Psoas muscle (tissue), 8 donors: ENCODE measurements around the gene MUL1. TPM values are rescaled to one million over a fixed set of nuclear protein-coding genes. Genes with fewer than 3 reads are reported as not detected.

Experiments used
- ATAC-seq, 4 donors: fragments of 200-7000 bp; cut with Tn5 transposase; one replicate each; pipeline ENCODE4 v1.9.1; 2020; ENCODE audit warnings: moderate library complexity in 3 of 4, mild to moderate bottlenecking in 2 of 4
- DNase-seq, 2 donors: peaks; one replicate each; pipeline ENCODE4 v3.0.0-alpha.2; 2020
- H3K27ac ChIP-seq: fragments of 200-600 bp; one replicate; pipeline ENCODE4 v1.8.0; 2022
- H3K27me3 ChIP-seq, 3 donors: fragments of 200-600 bp in 1 of 3; one replicate each; pipeline versions ENCODE4 v1.6.1 to v1.8.0; 2013 to 2022; ENCODE audit warnings: low read length in 2 of 3, mild to moderate bottlenecking in 2 of 3, moderate library complexity in 1 of 3; ENCODE audit not compliant: insufficient read depth in 3 of 3
- H3K36me3 ChIP-seq, 2 donors: fragments of 200-600 bp in 1 of 2; one replicate each; pipeline versions ENCODE4 v1.6.1 to v1.8.0; 2013 to 2022; ENCODE audit warnings: low read depth in 1 of 2, mild to moderate bottlenecking in 1 of 2, moderate library complexity in 1 of 2; ENCODE audit not compliant: insufficient read depth in 1 of 2
- H3K4me1 ChIP-seq: fragments of 200-600 bp; one replicate; pipeline ENCODE4 v1.8.0; 2022
- H3K4me3 ChIP-seq: fragments of 200-600 bp; one replicate; pipeline ENCODE4 v1.8.0; 2022; ENCODE audit warnings: mild to moderate bottlenecking
- H3K9me3 ChIP-seq: fragments of 200-600 bp; one replicate; pipeline ENCODE4 v1.8.0; 2022
- CTCF ChIP-seq: fragments of 200-600 bp; IDR thresholded peaks from one replicate; pipeline ENCODE4 v1.8.0; 2022; ENCODE audit warnings: antibody characterized with exemption
- whole genome bisulfite sequencing, 3 donors: extraction: QIAGEN DNeasy Blood & Tissue Kit; methylation state at CpG; one replicate each; pipeline versions ENCODE4 v1.1.6 to v1.1.7; 2013; 5-methylcytosine and 5-hydroxymethylcytosine counted together
- intact Hi-C, 2 donors: fragments of 100-400 bp; cut with DNase I; formaldehyde crosslinking; loops; one replicate each; pipeline versions ENCODE4 v1.11.0 to v1.14.2; 2022
- polyA plus RNA-seq, 3 donors: library from polyadenylated mRNA; stranded (reverse); fragments of 200-250 nt; gene quantifications; one replicate each; pipeline ENCODE4 v1.2.3, GENCODE V29; 2013
- total RNA-seq, 4 donors: library from RNA; stranded (reverse); fragmentation: NEBNext Ultra II Directional in 2 of 4; extraction: Animal tissue kit (Norgen Biotek cat#: 25700) in 2 of 4; gene quantifications; one replicate each; pipeline versions ENCODE4 v1.2.1 to v1.2.4, GENCODE V29; 2021 to 2023
- donor health status: healthy with polysubstance abuse.
- donor health status: DM: no; HTN: no; CAD: no; lungs with moderate emphysema.
- donor health status: Bipolar disorder and iron deficiency.
- donor health status: healthy.
- donor health status: DM: yes; HTN: yes; CAD: no.
- donor health status: DM: no; HTN: no; CAD: no.
- donor health status: DM: no; HTN: no; CAD: no.
- donor health status: DM: yes; HTN: yes; CAD: no.

Gene MUL1
- total and polyA plus RNA-seq, 7 donors: 23.0 to 48.0 (median 42.3) TPM

DNA sequence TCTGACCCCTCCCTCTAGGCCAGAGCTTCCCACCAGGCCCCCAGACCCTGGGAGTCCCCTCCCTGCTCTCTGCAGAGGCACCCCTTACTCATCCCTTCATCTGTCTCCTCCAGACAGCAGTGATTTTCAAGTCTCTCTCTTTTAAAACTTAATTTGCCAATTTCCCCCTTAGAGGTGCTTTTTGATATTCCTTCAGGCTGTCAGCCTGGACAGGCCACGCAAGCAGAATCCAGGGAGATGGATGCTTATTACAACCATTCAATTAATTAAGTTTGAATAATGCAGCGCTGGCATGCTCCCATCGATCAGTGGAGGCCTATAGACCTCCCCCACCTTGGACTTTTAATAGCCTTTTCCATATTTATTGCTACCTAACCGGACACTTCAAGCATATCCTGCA, 28.1 kb downstream of the MUL1 start:
- peaks cover 0 to 71% (median 16%) of the 10 kb centered on the region in 3 donors for H3K27me3 ChIP-seq
- no peak for TF ChIP-seq CTCF
- 87 to 89% (median 88%) methylated on average over 4 of the region's 4 CpGs for WGBS, 3 donors
- no peaks in the 10 kb centered on the region for H3K9me3 ChIP-seq
- H3K4me1 ChIP-seq: peaks cover 4% of the 10 kb centered on the region
- no peaks in the 10 kb centered on the region for H3K36me3 ChIP-seq
- intact Hi-C loops: loop anchor here in 1 of 2 donors (10.0 kb wide), 1 partner anchor 105 kb away; no protein-coding TSS in a partner anchor
- no peak for DNase-seq
- no peak overlapping the region for H3K27ac ChIP-seq
- no peak for ATAC-seq
- H3K4me3 ChIP-seq: no peak overlapping the region

DNA sequence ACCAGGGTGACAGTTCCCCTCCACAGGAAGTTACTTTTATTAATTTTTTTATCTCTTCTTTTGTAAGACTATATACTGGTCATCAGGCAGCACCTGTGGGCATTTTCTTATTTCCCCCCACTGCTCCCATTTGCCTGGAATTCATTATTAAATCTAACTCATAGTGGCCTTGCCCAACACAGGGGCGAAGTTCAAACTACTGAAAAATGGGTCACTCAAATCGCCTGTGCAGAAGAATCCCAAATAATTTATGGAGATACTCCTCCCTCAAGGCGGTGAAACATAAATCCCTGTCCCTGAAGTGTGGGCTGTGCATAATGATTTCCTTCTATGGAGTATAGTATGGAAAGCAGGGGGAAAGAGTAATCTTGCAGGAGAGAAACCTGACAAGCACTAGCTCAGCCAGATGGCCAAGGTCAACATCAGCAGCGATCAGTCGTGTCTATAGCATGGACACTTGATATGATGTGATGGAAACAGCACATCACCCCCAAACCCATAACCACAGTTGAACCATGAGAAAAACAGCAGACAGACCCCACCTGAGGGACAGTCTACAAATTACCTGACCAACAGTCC, 29.8 kb downstream of the MUL1 start:
- H3K27me3 ChIP-seq: peaks cover 0 to 59% (median 6%) of the 10 kb centered on the region in 3 donors
- no peak for TF ChIP-seq CTCF
- no peak overlapping the region for H3K27ac ChIP-seq
- intact Hi-C loops: no loop called here
- H3K4me3 ChIP-seq: no peak overlapping the region
- H3K4me1 ChIP-seq: no peaks in the 10 kb centered on the region
- H3K9me3 ChIP-seq: no peaks in the 10 kb centered on the region
- whole genome bisulfite sequencing, 3 donors: 56 to 62% (median 60%) methylated on average over 5 of the region's 5 CpGs
- ATAC-seq: no peak
- H3K36me3 ChIP-seq: no peaks in the 10 kb centered on the region
- no peak for DNase-seq

DNA sequence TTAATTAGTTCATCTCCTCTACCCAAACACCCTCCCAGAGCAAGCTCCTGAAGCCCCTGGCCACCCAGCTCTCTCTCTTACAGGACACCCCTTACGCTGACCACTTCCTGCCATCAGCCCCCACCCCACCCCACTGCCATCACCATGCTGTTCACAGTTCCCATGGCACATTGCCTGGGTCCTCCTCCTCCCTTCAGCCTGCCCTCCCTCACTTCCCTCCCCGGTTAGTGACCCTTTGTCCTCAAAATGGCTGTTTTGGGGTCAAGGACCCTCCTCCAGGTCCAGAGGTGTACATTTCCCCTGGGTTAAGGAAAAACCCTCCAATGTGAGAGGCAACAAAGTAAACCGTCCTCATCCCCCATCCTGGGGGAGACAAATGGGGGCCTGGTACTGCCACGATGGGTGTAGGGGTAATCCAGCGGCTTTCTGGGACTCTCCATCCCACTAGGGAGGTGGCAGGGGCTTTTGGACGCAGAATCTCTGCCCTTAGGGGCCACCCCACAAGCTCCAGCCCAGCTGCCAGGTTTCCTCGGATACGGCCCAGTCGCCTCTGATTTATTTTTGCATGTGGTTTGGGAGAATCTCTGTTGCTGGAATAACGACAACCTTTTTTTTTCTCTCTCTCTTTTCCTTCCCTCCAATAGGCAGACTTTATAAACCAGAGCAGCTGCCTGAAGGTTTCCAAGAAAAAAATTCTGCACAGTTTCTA, 30.4 kb downstream of the MUL1 start:
- H3K27ac ChIP-seq: no peak overlapping the region
- H3K4me3 ChIP-seq: no peak overlapping the region
- DNase-seq: no peak
- WGBS, 3 donors: 31 to 45% (median 31%) methylated on average over 10 of the region's 10 CpGs
- no peaks in the 10 kb centered on the region for H3K36me3 ChIP-seq
- no peaks in the 10 kb centered on the region for H3K9me3 ChIP-seq
- H3K27me3 ChIP-seq: peaks cover 0 to 58% (median 6%) of the 10 kb centered on the region in 3 donors
- no peak for ATAC-seq
- no peaks in the 10 kb centered on the region for H3K4me1 ChIP-seq
- intact Hi-C loops: no loop called here
- TF ChIP-seq CTCF: no peak

- intact Hi-C loops: no loop called here
- no peaks in the 10 kb centered on the region for H3K4me1 ChIP-seq
- H3K4me3 ChIP-seq: no peak overlapping the region
- no peaks in the 10 kb centered on the region for H3K36me3 ChIP-seq
- 18 to 21% (median 18%) methylated on average over 25 to 33 of the region's 33 CpGs for WGBS, 3 donors
- H3K9me3 ChIP-seq: no peaks in the 10 kb centered on the region
- H3K27me3 ChIP-seq: peaks cover 0 to 63% (median 8%) of the 10 kb centered on the region in 3 donors
- no peak overlapping the region for H3K27ac ChIP-seq
- DNase-seq (peak in 1 of 2 donors; percentile 72), ATAC-seq (peak in 1 of 4 donors; percentile 49)
- TF ChIP-seq CTCF: no peak
These were observed 31.5 kb downstream of the MUL1 start for GRCh38 chr1:20476265-20477038.
